ENCODE data around the gene KRT28. TPM values are rescaled to one million over a fixed set of nuclear protein-coding genes. Genes with fewer than 3 reads are reported as not detected.

KRT28 gene
- total RNA-seq, 1 donor from 2014 or later, result not detected

- Mint-ChIP-seq H3K4me3 (ENCODE audit: low read depth) (peak overlapping the region; percentile 46), H3K27ac (peak overlapping the region; percentile 67), H3K4me1 (ENCODE audit: low read depth) (peaks cover 31% of the 10 kb centered on the region), H3K36me3 (ENCODE audit: low read depth) (peaks cover 3% of the 10 kb centered on the region), H3K9me3 (no peaks in the 10 kb centered on the region), H3K27me3 (ENCODE audit: low read depth) (no peaks in the 10 kb centered on the region)
- intact Hi-C loops (cut with micrococcal nuclease), result no loop called here
- no peak for DNase-seq (ENCODE audit: low spot score)
Measured at GRCh38 chr17:40827746-40828453, 28.1 kb upstream of the KRT28 start.

- Mint-ChIP-seq H3K9me3 (no peaks in the 10 kb centered on the region), H3K4me3 (ENCODE audit: low read depth) (no peak overlapping the region), H3K4me1 (ENCODE audit: low read depth) (peaks cover 31% of the 10 kb centered on the region)
Measured at GRCh38 chr17:40825599-40825998, 25.8 kb upstream of the KRT28 start.

GRCh38 chr17:40824015-40824832 lies 24.5 kb upstream of the KRT28 start:
- intact Hi-C loops (cut with micrococcal nuclease), result no loop called here
- peaks cover 40% of the 10 kb centered on the region for H3K4me1 Mint-ChIP-seq (ENCODE audit: low read depth)
- H3K27me3 Mint-ChIP-seq (ENCODE audit: low read depth), result no peaks in the 10 kb centered on the region
- H3K4me3 Mint-ChIP-seq (ENCODE audit: low read depth), result no peak overlapping the region
- no peaks in the 10 kb centered on the region for H3K9me3 Mint-ChIP-seq
- H3K27ac Mint-ChIP-seq, result no peak overlapping the region
- DNase-seq (ENCODE audit: low spot score), result no peak
- H3K36me3 Mint-ChIP-seq (ENCODE audit: low read depth), result peaks cover 19% of the 10 kb centered on the region

More at GRCh38 chr17:40825599-40825998, 25.8 kb upstream of the KRT28 start:
- Mint-ChIP-seq H3K27ac (no peak overlapping the region), H3K36me3 (ENCODE audit: low read depth) (peaks cover 10% of the 10 kb centered on the region), H3K27me3 (ENCODE audit: low read depth) (no peaks in the 10 kb centered on the region)
- no peak for DNase-seq (ENCODE audit: low spot score)
- intact Hi-C loops (cut with micrococcal nuclease), result no loop called here

DNA sequence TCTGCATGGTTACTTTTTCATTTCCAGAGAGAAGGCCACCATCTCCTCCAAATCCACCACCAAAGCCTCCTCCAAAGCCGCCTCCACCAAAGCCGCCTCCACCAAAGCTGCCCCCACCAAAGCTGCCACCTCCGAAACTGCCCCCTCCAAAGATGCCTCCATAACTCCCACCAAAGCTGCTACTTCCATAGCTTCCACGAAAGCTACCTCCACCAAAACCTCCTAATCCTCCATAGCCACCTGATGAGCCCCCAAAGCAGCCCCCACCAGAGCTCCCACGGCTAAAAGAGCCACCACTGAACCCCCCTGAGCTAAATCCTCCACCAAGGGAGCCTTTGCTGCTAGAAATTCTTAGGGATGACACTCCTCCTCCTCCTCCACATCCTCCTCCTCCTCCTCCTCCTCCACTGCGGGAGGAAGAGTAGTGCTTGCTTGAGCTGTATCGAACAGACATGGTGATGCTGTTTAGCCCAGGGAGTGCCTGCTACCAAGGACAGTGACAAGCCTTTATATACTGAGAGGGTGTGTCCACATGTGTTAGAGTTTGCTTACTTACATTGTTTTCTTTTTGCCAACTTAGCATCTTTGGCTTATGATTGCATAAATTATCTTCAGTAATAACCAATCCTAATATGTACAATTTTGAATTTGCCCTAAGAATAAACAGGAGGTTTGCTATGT lies 22.5 kb upstream of the KRT28 start, which contains the start of gene KRT10:
Gene KRT10 (minus strand): TSS at position 483 of the 681 bp plus-strand sequence. CDS start 29 bp downstream, at position 454.
- H3K4me1 Mint-ChIP-seq (ENCODE audit: low read depth), result peaks cover 36% of the 10 kb centered on the region
- H3K9me3 Mint-ChIP-seq, result no peaks in the 10 kb centered on the region
- H3K27me3 Mint-ChIP-seq (ENCODE audit: low read depth), result no peaks in the 10 kb centered on the region
- H3K4me3 Mint-ChIP-seq (ENCODE audit: low read depth), result no peak within 1 kb of the TSS
- no peak for DNase-seq (ENCODE audit: low spot score)
- H3K27ac Mint-ChIP-seq, result no peak within 1 kb of the TSS
- intact Hi-C loops (cut with micrococcal nuclease), result no loop called here
- H3K36me3 Mint-ChIP-seq (ENCODE audit: low read depth), result peaks cover 31% of the 10 kb centered on the region

GRCh38 chr17:40821536-40821935 lies 21.8 kb upstream of the KRT28 start:
- Mint-ChIP-seq H3K4me3 (ENCODE audit: low read depth) (no peak overlapping the region), H3K4me1 (ENCODE audit: low read depth) (peaks cover 38% of the 10 kb centered on the region), H3K9me3 (no peaks in the 10 kb centered on the region), H3K36me3 (ENCODE audit: low read depth) (peaks cover 39% of the 10 kb centered on the region), H3K27ac (no peak overlapping the region), H3K27me3 (ENCODE audit: low read depth) (no peaks in the 10 kb centered on the region)
- no peak for DNase-seq (ENCODE audit: low spot score)
- intact Hi-C loops (cut with micrococcal nuclease), result no loop called here

- Mint-ChIP-seq H3K9me3 (no peaks in the 10 kb centered on the region), H3K27me3 (ENCODE audit: low read depth) (no peaks in the 10 kb centered on the region), H3K4me1 (ENCODE audit: low read depth) (peaks cover 34% of the 10 kb centered on the region), H3K27ac (no peak overlapping the region), H3K36me3 (ENCODE audit: low read depth) (peaks cover 40% of the 10 kb centered on the region), H3K4me3 (ENCODE audit: low read depth) (peak overlapping the region; percentile 72)
- intact Hi-C loops (cut with micrococcal nuclease), result no loop called here
- DNase-seq (ENCODE audit: low spot score), result no peak
Measured at GRCh38 chr17:40820228-40820838, 20.6 kb upstream of the KRT28 start.

DNA sequence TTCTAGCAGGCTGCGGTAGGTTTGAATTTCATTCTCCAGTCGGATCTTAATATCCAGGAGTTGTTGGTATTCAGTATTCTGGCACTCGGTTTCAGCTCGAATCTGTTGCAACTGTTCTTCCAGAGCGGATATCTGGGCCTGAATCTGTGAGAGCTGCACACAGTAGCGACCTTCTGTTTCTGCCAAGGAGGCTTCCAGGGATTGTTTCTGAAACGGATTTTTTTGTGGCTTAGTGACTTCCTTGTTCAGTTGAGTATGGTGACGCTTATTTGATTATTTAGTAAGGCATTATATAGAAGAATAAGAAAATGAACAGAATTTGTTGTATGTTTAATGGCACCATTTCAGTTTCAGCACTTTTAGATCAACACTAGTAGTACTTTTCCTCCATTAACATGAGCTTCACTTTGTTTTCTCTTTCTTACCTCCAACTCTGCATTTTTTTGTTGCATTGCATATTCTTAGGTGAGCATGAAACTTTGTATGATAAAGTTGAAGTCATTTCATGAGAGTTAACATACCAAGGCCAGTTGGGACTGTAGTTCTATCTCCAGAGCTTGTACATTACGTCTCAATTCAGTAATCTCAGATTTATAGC lies 19.9 kb upstream of the KRT28 start:
- Mint-ChIP-seq H3K27ac (peak overlapping the region; percentile 67), H3K4me1 (ENCODE audit: low read depth) (peaks cover 32% of the 10 kb centered on the region), H3K27me3 (ENCODE audit: low read depth) (peaks cover 1% of the 10 kb centered on the region), H3K9me3 (peaks cover 3% of the 10 kb centered on the region), H3K36me3 (ENCODE audit: low read depth) (peaks cover 40% of the 10 kb centered on the region), H3K4me3 (ENCODE audit: low read depth) (peak overlapping the region; percentile 72)
- no peak for DNase-seq (ENCODE audit: low spot score)
- intact Hi-C loops (cut with micrococcal nuclease), result loop anchor here (5.0 kb wide), 2 partner anchors 83 to 848 kb away; no protein-coding TSS in a partner anchor

DNA sequence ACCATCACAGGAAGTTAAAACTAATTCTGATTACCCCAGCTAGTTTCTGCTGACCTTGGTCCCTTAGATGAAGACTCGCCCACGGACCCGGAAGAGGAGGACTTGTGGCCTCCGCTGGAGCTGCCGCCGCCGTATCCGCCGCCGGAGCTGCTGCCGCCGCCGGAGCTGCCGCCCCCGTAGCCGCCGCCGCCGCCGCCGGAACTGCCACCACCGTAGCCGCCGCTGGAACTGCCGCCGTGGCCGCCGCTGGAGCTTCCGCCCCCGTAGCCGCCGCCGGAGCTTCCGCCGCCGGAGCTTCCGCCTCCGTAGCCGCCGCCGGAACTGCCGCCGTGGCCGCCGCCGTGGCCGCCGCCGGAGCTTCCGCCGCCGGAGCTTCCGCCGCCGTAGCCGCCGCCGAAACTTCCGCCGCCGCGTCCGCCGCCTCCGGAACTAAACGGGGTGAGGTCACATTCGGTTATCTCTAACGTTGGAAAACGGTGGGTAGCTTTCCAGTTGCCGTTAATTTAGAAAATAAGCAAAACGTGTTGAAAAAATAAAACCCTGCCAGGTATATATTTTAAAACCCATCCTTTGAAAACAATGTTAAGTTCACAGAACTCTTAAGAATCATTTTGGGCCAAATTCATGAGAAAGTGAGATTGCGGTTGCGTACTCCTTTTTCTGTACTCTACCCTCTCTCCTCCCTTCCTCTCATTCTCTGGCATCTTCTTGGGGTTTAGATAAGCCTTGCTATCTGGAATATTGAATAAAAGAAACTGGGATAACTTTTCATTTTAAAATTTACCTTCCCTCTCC lies 19.2 kb upstream of the KRT28 start:
- Mint-ChIP-seq H3K36me3 (ENCODE audit: low read depth) (peaks cover 40% of the 10 kb centered on the region), H3K9me3 (peaks cover 5% of the 10 kb centered on the region)
- intact Hi-C loops (cut with micrococcal nuclease), result loop anchor here (5.0 kb wide), 2 partner anchors 83 to 848 kb away; no protein-coding TSS in a partner anchor

DNA sequence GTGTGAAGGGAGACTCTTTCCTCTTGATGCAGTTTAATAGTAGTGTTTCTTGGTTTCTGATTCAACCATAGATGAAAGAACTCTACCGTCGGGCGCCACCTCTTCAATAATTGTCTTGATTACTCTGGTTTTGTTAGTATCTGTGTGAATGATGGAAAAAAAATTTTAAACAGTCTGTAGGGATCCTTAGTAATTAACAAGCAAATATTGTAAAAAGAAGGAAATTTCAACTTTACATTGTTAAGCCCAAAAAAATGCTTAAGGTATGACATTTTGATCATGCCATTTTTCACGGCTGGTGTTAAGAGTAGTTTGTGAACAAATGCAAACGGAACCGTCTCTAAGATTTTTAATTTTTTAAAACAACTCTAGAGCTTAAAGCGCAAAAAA lies 18.6 kb upstream of the KRT28 start:
- H3K36me3 Mint-ChIP-seq (ENCODE audit: low read depth), result peaks cover 40% of the 10 kb centered on the region
- H3K4me1 Mint-ChIP-seq (ENCODE audit: low read depth), result peaks cover 25% of the 10 kb centered on the region
- peaks cover 12% of the 10 kb centered on the region for H3K27me3 Mint-ChIP-seq (ENCODE audit: low read depth)
- peaks cover 5% of the 10 kb centered on the region for H3K9me3 Mint-ChIP-seq
- peak overlapping the region; percentile 96 for H3K4me3 Mint-ChIP-seq (ENCODE audit: low read depth)
- intact Hi-C loops (cut with micrococcal nuclease), result loop anchor here (5.0 kb wide), 2 partner anchors 84 to 849 kb away; no protein-coding TSS in a partner anchor
- no peak for DNase-seq (ENCODE audit: low spot score)
- peak overlapping the region; percentile 86 for H3K27ac Mint-ChIP-seq

More for the DNA sequence above, 19.2 kb upstream of the KRT28 start:
- Mint-ChIP-seq H3K4me3 (ENCODE audit: low read depth) (peak overlapping the region; percentile 96), H3K4me1 (ENCODE audit: low read depth) (peaks cover 26% of the 10 kb centered on the region), H3K27ac (peak overlapping the region; percentile 86), H3K27me3 (ENCODE audit: low read depth) (peaks cover 7% of the 10 kb centered on the region)
- DNase-seq (ENCODE audit: low spot score), result peak; percentile 84

DNA sequence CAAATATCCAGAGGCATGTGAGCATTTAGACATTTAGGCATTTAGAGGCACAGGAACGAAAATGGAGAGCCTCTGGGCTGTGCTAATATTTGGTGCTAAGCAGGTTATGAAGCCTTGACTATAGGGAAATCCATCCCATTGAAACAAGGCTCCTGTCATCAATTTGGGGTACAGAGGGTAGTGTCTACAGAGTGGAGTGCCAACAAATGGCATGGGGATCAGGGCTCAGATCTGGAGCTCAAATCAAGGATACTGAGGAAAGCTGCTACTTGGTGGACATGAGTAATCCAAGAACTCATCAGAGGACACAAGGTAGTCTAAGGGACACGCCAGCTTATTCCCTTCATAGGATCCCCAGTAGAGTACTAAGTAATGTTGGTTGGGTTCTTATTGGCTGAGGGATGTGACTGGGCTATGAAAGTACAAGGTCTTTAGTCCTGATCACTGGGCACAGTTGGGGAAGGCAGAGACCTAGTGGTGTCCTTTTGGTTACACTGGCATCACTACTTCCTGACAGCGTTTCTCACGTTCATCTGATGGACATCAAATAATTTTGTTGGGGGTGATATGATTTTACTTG lies 17.4 kb upstream of the KRT28 start:
- peaks cover 21% of the 10 kb centered on the region for H3K4me1 Mint-ChIP-seq (ENCODE audit: low read depth)
- peaks cover 20% of the 10 kb centered on the region for H3K27me3 Mint-ChIP-seq (ENCODE audit: low read depth)
- no peak for DNase-seq (ENCODE audit: low spot score)
- H3K9me3 Mint-ChIP-seq, result peaks cover 5% of the 10 kb centered on the region
- H3K36me3 Mint-ChIP-seq (ENCODE audit: low read depth), result peaks cover 37% of the 10 kb centered on the region
- H3K4me3 Mint-ChIP-seq (ENCODE audit: low read depth), result peak overlapping the region; percentile 96
- intact Hi-C loops (cut with micrococcal nuclease), result loop anchor here (5.0 kb wide), 2 partner anchors 85 to 850 kb away; no protein-coding TSS in a partner anchor
- H3K27ac Mint-ChIP-seq, result peak overlapping the region; percentile 34

GRCh38 chr17:40816569-40816968 lies 16.8 kb upstream of the KRT28 start:
- peaks cover 26% of the 10 kb centered on the region for H3K27me3 Mint-ChIP-seq (ENCODE audit: low read depth)
- intact Hi-C loops (cut with micrococcal nuclease), result loop anchor here (5.0 kb wide), 2 partner anchors 86 to 851 kb away; no protein-coding TSS in a partner anchor
- H3K9me3 Mint-ChIP-seq, result peaks cover 5% of the 10 kb centered on the region
- H3K36me3 Mint-ChIP-seq (ENCODE audit: low read depth), result peaks cover 33% of the 10 kb centered on the region
- DNase-seq (ENCODE audit: low spot score), result no peak
- no peak overlapping the region for H3K4me3 Mint-ChIP-seq (ENCODE audit: low read depth)
- H3K4me1 Mint-ChIP-seq (ENCODE audit: low read depth), result peaks cover 21% of the 10 kb centered on the region
- H3K27ac Mint-ChIP-seq, result no peak overlapping the region

Measured in activated T-helper 2 cell treated with anti-CD3 and anti-CD28 coated beads, Interferon-gamma antibody, Interleukin-2, Interleukin-4, amounts not matched to agents 10 μg/mL and 5 μg/mL and 100 μg/mL, durations not matched to agents 14 hours and 24 hours and 36 hours (primary cell).